Measurements from ENCODE around the gene B4GALNT4. TPM values are rescaled to one million over a fixed set of nuclear protein-coding genes. Genes with fewer than 3 reads are reported as not detected.
"Not testable (repeated sequence)": the region's sequence is repeated elsewhere in the genome, so short reads cannot be mapped to it uniquely, and the experiment has no call there.

B4GALNT4 gene
- total RNA-seq, 4 donors from 2014 or later, result 3.2 to 10.6 (median 4.8) TPM

DNA sequence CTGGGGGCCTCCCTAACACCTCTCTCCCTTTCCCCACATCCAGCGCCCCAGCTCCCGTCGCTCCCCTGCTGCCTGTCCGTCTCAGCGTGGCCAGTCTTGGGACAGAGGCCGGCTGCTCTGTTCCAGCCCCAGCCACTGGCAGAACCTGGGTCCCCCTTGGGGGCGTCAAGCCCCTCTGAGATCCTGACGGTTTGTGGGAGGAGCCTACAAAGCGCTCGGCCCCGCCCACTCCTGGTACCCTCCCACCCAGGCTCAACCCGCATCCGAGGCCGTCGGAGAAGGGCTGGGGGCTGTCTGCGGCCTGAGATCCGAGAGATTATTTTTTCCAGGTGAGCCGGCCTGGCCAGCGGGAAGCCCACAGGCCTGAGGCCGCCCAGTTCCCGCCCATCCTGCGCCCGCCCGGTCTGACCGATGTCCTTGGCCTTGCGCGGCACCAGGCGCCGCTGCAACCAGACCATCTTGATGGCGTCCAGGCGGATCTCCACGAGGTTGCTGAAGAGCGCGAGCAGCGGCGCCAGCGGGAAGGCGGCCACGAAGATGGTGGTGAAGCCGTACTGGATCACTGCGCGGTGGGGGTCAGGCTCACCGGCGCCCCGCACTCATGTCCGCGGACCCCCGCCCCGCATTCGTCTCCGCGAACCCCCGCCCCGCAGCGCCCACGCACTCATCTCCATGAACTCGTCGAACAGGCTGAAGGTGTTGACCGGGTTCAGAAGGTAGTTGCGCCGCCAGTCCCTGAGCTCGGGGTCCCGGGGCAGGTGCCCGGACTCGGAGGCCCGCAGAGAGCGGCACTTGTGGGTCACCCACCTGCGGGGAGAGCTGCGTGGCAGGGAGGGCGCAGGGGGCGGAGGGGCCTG lies 51.0 kb downstream of the B4GALNT4 start:
- Histone ChIP-seq H3K36me3 (no peaks in the 10 kb centered on the region), H3K9me3 (peaks cover 0 to 6% (median 0%) of the 10 kb centered on the region in 3 donors), H3K4me1 (peaks cover 0 to 24% (median 4%) of the 10 kb centered on the region in 3 donors), H3K4me3 (no peak overlapping the region), H3K27ac (no peak overlapping the region), H3K27me3 (peaks cover 83% of the 10 kb centered on the region)
- no peak for ATAC-seq
- WGBS, 2 donors (ENCODE audit: low coverage in 1 of 2), result 20% methylated on average over 4 of the region's 71 CpGs; no CpG with 5 or more reads in 1 of the 2 donors
- TF ChIP-seq POLR2A (IDR thresholded peaks at IDR 0.05) (no peak), EP300 (IDR thresholded peaks at IDR 0.05) (no peak), POLR2AphosphoS5 (IDR thresholded peaks at IDR 0.05) (no peak)
- TF ChIP-seq, protein P1, sequence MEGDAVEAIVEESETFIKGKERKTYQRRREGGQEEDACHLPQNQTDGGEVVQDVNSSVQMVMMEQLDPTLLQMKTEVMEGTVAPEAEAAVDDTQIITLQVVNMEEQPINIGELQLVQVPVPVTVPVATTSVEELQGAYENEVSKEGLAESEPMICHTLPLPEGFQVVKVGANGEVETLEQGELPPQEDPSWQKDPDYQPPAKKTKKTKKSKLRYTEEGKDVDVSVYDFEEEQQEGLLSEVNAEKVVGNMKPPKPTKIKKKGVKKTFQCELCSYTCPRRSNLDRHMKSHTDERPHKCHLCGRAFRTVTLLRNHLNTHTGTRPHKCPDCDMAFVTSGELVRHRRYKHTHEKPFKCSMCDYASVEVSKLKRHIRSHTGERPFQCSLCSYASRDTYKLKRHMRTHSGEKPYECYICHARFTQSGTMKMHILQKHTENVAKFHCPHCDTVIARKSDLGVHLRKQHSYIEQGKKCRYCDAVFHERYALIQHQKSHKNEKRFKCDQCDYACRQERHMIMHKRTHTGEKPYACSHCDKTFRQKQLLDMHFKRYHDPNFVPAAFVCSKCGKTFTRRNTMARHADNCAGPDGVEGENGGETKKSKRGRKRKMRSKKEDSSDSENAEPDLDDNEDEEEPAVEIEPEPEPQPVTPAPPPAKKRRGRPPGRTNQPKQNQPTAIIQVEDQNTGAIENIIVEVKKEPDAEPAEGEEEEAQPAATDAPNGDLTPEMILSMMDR (IDR thresholded peaks at IDR 0.05), result no peak

DNA sequence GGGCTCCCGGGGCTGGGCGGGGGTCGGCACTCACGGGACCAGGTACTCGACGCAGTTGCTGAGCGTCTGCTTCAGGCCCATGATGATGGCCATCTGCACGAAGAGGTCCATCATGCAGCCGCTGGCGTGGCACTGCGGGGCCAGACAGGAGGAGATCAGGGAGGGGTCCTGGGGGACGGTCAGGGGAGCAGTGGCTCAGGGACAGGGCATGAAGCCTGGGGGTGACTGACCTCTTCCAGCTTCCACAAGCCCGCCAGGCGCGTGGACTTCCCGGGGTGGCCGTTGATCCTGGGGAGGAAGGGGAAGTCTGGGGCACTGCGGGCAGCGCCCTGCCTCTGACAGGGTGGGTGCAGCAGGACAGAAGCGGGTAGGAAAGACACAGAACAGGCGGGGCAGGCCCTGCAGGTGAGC lies 51.6 kb downstream of the B4GALNT4 start:
- Histone ChIP-seq H3K4me3 (no peak overlapping the region), H3K27ac (no peak overlapping the region), H3K27me3 (peaks cover 80% of the 10 kb centered on the region), H3K9me3 (peaks cover 0 to 8% (median 0%) of the 10 kb centered on the region in 3 donors), H3K36me3 (no peaks in the 10 kb centered on the region), H3K4me1 (peaks cover 0 to 18% (median 4%) of the 10 kb centered on the region in 3 donors)
- WGBS, 2 donors (ENCODE audit: low coverage in 1 of 2), result 60 to 97% methylated on average over 2 to 10 of the region's 21 CpGs
- no peak for ATAC-seq
- no peak for TF ChIP-seq POLR2A (IDR thresholded peaks at IDR 0.05)
- no peak for TF ChIP-seq POLR2AphosphoS5 (IDR thresholded peaks at IDR 0.05)
- TF ChIP-seq, protein P1 (IDR thresholded peaks at IDR 0.05), result no peak
- TF ChIP-seq EP300 (IDR thresholded peaks at IDR 0.05), result no peak

DNA sequence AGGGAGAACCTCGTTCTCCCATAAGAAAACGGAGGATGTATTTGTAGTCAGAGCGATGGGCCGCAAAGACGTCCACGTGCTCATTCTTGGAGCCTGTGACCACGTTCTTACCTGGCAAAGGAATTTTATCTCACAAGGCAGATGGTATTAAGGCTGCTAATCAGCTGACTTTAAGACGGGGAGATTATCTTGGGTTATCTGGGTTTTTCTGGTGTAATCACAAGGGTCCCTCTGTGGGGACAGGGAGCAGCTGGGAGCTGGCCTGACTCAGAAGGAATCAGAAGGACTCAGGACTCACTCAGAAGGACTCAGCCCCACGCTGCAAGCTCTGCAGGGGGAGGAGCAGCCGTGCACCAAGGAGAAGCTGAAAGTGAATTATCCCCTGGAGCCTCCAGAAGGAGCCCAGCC lies 53.0 kb downstream of the B4GALNT4 start:
- TF ChIP-seq, protein P1 (IDR thresholded peaks at IDR 0.05), result no peak
- TF ChIP-seq POLR2AphosphoS5 (IDR thresholded peaks at IDR 0.05) (no peak), EP300 (IDR thresholded peaks at IDR 0.05) (no peak), POLR2A (IDR thresholded peaks at IDR 0.05) (no peak)
- WGBS, 2 donors (ENCODE audit: low coverage in 1 of 2), result 54 to 79% methylated on average over 8 to 10 of the region's 10 CpGs
- peaks cover 80% of the 10 kb centered on the region for H3K27me3 ChIP-seq
- no peak for ATAC-seq
- peaks cover 0 to 5% (median 0%) of the 10 kb centered on the region in 3 donors for H3K4me1 ChIP-seq
- peaks cover 0 to 8% (median 0%) of the 10 kb centered on the region in 3 donors for H3K9me3 ChIP-seq
- H3K4me3 ChIP-seq, result no peak overlapping the region
- no peak overlapping the region for H3K27ac ChIP-seq
- no peaks in the 10 kb centered on the region for H3K36me3 ChIP-seq

DNA sequence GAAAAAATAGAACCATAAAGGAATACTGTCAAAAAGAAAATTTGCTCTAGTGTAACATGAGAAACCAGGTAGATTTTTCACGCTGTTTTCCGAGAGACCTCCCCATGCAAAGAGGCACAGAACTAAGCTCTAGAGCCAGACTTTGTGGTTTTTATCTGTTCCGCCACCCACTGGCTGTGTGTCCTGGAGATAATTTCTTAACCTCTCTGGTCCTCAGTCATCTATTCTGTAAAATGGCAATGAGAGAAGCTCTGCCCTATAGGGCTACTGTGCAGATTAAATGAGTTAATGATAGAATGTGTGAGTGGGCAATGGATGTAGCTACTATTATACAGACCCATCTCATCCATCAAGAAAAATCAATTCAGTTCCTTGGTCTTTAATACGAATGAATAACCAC lies 54.9 kb downstream of the B4GALNT4 start:
- ATAC-seq, result no peak
- H3K27ac ChIP-seq, result no peak overlapping the region
- WGBS, 2 donors (ENCODE audit: low coverage in 1 of 2), result 83 to 84% methylated on average over 3 to 4 of the region's 4 CpGs

DNA sequence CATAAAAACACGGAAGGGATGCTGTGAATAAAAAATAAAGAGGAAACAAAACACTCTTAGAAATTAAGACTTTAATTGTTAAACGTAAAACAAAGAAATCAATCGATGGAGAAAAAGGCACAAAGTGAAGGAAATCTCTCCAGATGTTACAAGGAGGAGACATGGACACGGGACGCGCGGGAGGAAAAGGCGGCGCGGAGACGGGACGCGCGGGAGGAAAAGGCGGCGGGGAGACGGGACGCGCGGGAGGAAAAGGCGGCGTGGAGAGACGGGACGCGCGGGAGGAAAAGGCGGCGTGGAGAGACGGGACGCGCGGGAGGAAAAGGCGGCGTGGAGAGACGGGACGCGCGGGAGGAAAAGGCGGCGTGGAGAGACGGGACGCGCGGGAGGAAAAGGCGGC lies 55.5 kb downstream of the B4GALNT4 start:
- H3K4me1 ChIP-seq, H3K36me3 ChIP-seq, H3K27ac ChIP-seq, H3K4me3 ChIP-seq, ATAC-seq, H3K9me3 ChIP-seq: not testable (repeated sequence)
- H3K27me3 ChIP-seq, result peaks cover 72% of the 10 kb centered on the region
- WGBS, 2 donors (ENCODE audit: low coverage in 1 of 2), result 30 to 36% methylated on average over 12 to 30 of the region's 45 CpGs

More for the DNA sequence above, 54.9 kb downstream of the B4GALNT4 start:
- Histone ChIP-seq H3K4me1 (no peaks in the 10 kb centered on the region), H3K4me3 (no peak overlapping the region), H3K36me3 (no peaks in the 10 kb centered on the region), H3K27me3 (peaks cover 74% of the 10 kb centered on the region), H3K9me3 (peaks cover 0 to 8% (median 0%) of the 10 kb centered on the region in 3 donors)
- TF ChIP-seq EP300 (IDR thresholded peaks at IDR 0.05), result no peak
- TF ChIP-seq POLR2A (IDR thresholded peaks at IDR 0.05), result no peak
- TF ChIP-seq, protein P1 (IDR thresholded peaks at IDR 0.05), result no peak
- TF ChIP-seq POLR2AphosphoS5 (IDR thresholded peaks at IDR 0.05), result no peak
